Ecto neural progenitor cell (in vitro differentiated cells): Measurements from ENCODE around the gene TMEM161A.
"Not testable (repeated sequence)": the region's sequence is repeated elsewhere in the genome, so short reads cannot be mapped to it uniquely, and the experiment has no call there.

Experiments
- DNase-seq: peaks from one replicate; pipeline ENCODE4 v3.0.0-alpha.2; 2018; ENCODE audit warnings: low spot score

Gene TMEM161A

GRCh38 chr19:19155495-19156219 is 17.4 kb upstream of the TMEM161A start:
- no peak for DNase-seq

- no peak for DNase-seq
Observed at GRCh38 chr19:19154768-19155494, 16.7 kb upstream of the TMEM161A start.

- DNase-seq: no peak
Observed at GRCh38 chr19:19152668-19153384, 14.5 kb upstream of the TMEM161A start.

- DNase-seq: no peak
Observed at GRCh38 chr19:19151418-19151817, 13.1 kb upstream of the TMEM161A start.

GRCh38 chr19:19149435-19149834 is 11.2 kb upstream of the TMEM161A start:
- DNase-seq: no peak

GRCh38 chr19:19148504-19148903 is 10.2 kb upstream of the TMEM161A start:
- DNase-seq: not testable (repeated sequence)

- no peak for DNase-seq
Observed at GRCh38 chr19:19147344-19147743, 9.1 kb upstream of the TMEM161A start.

GRCh38 chr19:19146865-19147264 is 8.6 kb upstream of the TMEM161A start:
- DNase-seq: no peak

- DNase-seq: peak; percentile 92
Observed at GRCh38 chr19:19145684-19146608, 7.7 kb upstream of the TMEM161A start.

GRCh38 chr19:19145281-19145680 is 7.0 kb upstream of the TMEM161A start:
- no peak for DNase-seq

GRCh38 chr19:19142347-19142746 is 4.1 kb upstream of the TMEM161A start:
- DNase-seq: no peak

- no peak for DNase-seq
Observed at GRCh38 chr19:19140476-19140875, 2.2 kb upstream of the TMEM161A start.

GRCh38 chr19:19139876-19140229 is 1.6 kb upstream of the TMEM161A start:
- no peak for DNase-seq

GRCh38 chr19:19137556-19138108 is 646 bp downstream of the TMEM161A start:
- DNase-seq: no peak

- not testable (repeated sequence) for DNase-seq
Observed at GRCh38 chr19:19135713-19136112, 2.6 kb downstream of the TMEM161A start.

- DNase-seq: peak; percentile 64
Observed at GRCh38 chr19:19134687-19135158, 3.6 kb downstream of the TMEM161A start.

- DNase-seq: no peak
Observed at GRCh38 chr19:19133985-19134384, 4.3 kb downstream of the TMEM161A start.

- DNase-seq: no peak
Observed at GRCh38 chr19:19132912-19133311, 5.4 kb downstream of the TMEM161A start.

- DNase-seq: no peak
Observed at GRCh38 chr19:19131989-19132388, 6.3 kb downstream of the TMEM161A start.

- DNase-seq: no peak
Observed at GRCh38 chr19:19126102-19126501, 12.2 kb downstream of the TMEM161A start.

- DNase-seq: no peak
Observed at GRCh38 chr19:19123386-19123785, 14.9 kb downstream of the TMEM161A start.
